ENCODE data around the gene CD93.

CD93 gene

GRCh38 chr20:23120936-23121750 lies 35.0 kb upstream of the CD93 start:
- FAIRE-seq = no peak

- no peak for FAIRE-seq
These were observed 34.1 kb upstream of the CD93 start for GRCh38 chr20:23120261-23120660.

GRCh38 chr20:23119456-23120216 lies 33.5 kb upstream of the CD93 start:
- no peak for FAIRE-seq

- FAIRE-seq = no peak
These were observed 32.6 kb upstream of the CD93 start for GRCh38 chr20:23118766-23119165.

- FAIRE-seq = no peak
These were observed 32.0 kb upstream of the CD93 start for GRCh38 chr20:23118144-23118543.

- FAIRE-seq = no peak
These were observed 31.6 kb upstream of the CD93 start for GRCh38 chr20:23117738-23118137.

- FAIRE-seq = no peak
These were observed 30.4 kb upstream of the CD93 start for GRCh38 chr20:23116311-23117089.

- FAIRE-seq = no peak
These were observed 29.7 kb upstream of the CD93 start for GRCh38 chr20:23115822-23116221.

- FAIRE-seq = no peak
These were observed 28.4 kb upstream of the CD93 start for GRCh38 chr20:23114448-23115082.

GRCh38 chr20:23114018-23114417 lies 27.9 kb upstream of the CD93 start:
- no peak for FAIRE-seq

- no peak for FAIRE-seq
These were observed 26.5 kb upstream of the CD93 start for GRCh38 chr20:23112595-23112994.

GRCh38 chr20:23111944-23112342 lies 25.8 kb upstream of the CD93 start:
- FAIRE-seq = no peak

GRCh38 chr20:23111307-23111943 lies 25.3 kb upstream of the CD93 start:
- no peak for FAIRE-seq

- FAIRE-seq = no peak
These were observed 22.7 kb upstream of the CD93 start for GRCh38 chr20:23108871-23109270.

GRCh38 chr20:23107466-23107865 lies 21.3 kb upstream of the CD93 start:
- FAIRE-seq = no peak

- FAIRE-seq = no peak
These were observed 20.2 kb upstream of the CD93 start for GRCh38 chr20:23106271-23106851.

GRCh38 chr20:23105193-23105592 lies 19.1 kb upstream of the CD93 start:
- FAIRE-seq = no peak

GRCh38 chr20:23103284-23104018 lies 17.3 kb upstream of the CD93 start:
- FAIRE-seq = no peak

GRCh38 chr20:23101696-23102406 lies 15.7 kb upstream of the CD93 start:
- no peak for FAIRE-seq

GRCh38 chr20:23100720-23101107 lies 14.6 kb upstream of the CD93 start:
- no peak for FAIRE-seq

Data from islet of Langerhans (tissue), 1 donor.